ENCODE results near the gene WDFY1.
"Not testable (repeated sequence)": the region's sequence is repeated elsewhere in the genome, so short reads cannot be mapped to it uniquely, and the experiment has no call there.

WDFY1 gene

DNA sequence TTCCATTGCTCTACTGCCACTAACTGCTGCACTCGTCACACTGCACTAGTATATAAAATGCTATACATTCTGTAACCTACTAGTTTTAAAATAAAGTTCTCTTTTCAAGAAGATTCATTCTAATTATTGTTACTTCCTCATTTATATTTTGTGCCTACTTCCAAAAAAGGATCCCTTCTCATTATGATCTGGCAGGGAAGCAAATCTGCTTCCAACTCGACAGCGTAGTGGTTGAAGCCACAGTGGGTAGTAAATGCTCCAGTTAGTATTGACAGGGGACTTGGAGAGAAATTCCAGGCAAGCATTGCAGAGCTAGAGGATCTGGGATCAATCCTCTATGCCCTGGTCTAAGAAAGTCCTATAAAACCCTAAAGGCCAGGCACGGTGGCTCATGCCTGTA is 54.4 kb downstream of the WDFY1 start:
- no peak for DNase-seq

DNA sequence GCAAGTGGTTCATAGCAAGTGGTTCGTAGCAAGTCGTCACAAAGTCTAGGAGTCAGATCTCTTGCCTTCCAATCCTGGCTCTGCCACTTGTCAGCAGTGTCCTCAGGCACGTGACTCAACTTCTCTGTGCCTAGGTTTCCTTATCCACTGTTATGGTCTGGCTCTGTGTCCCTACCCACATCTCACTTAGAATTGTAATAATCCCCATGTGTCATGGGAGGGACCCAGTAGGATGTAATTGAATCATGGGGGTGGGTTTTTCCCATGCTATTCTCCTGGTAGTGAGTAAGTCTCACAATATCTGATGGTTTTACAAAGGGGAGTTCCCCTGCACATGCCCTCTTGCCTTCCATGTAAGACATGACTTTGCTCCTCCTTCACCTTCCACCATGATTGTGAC is 55.9 kb downstream of the WDFY1 start:
- DNase-seq = no peak

- no peak for DNase-seq
These were observed 56.9 kb downstream of the WDFY1 start for GRCh38 chr2:223888251-223888650.

DNA sequence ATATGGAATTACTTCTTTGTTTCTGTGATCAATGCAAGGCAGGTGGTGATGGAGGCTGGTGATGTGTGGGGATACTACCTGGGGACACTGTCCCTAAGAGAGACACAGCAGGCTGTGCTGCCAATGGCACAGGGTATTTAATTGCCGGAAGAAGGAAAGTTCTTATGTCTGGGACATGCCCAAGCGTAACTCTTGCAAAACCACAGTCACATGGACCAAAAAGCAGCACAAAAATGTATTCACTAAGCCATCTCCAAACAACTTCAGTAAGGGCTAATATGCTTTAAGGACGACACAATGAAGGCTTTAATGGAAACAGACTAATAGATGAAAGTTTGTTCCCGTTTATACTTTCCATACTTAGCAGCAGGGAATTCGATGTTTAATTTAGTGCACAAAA is 58.0 kb downstream of the WDFY1 start:
- DNase-seq = no peak

DNA sequence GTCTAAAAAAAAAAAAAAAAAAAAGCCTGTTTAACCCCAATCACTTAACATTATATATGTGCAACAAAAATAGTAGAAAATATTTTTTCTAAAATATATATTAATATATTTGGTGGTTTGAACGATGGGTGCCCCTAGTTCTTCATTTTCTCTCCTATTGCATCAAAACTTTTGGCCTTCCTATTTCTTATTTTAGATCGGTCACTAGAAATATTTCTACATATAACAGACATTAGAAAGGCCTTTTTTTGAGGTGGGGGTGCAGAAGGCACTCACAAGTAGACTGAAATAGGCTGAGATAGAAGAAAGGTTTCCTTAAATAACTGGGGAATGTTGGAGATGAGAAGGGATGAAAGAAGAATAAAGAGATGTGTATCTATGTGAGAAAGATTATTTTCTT is 58.4 kb downstream of the WDFY1 start:
- DNase-seq = no peak

- no peak for DNase-seq
These were observed 60.7 kb downstream of the WDFY1 start for GRCh38 chr2:223884399-223884798.

- no peak for DNase-seq
These were observed 62.4 kb downstream of the WDFY1 start for GRCh38 chr2:223882715-223883114.

DNA sequence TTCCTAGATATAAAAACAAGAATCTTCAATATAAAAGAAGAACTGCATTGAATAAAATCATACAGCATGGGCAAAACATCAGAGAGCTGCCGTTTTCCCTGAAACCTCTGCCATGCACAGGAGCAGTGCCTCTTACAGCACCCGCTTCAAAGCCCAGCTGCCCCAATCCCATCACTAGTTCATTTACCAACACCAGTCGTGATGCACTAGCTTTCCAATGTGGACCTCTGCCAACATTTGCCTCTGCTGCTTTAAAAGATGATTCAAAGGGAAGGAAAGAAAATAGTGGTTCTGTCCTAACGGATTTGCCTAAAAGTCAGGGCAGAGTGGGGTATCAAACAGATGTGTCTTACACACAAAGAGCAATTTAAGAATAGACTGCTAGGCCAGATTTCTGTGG is 64.3 kb downstream of the WDFY1 start:
- no peak for DNase-seq

- DNase-seq = no peak
These were observed 67.3 kb downstream of the WDFY1 start for GRCh38 chr2:223877721-223878410.

GRCh38 chr2:223873672-223874071 is 71.5 kb downstream of the WDFY1 start:
- DNase-seq = no peak

GRCh38 chr2:223872772-223873171 is 72.4 kb downstream of the WDFY1 start:
- not testable (repeated sequence) for DNase-seq

DNA sequence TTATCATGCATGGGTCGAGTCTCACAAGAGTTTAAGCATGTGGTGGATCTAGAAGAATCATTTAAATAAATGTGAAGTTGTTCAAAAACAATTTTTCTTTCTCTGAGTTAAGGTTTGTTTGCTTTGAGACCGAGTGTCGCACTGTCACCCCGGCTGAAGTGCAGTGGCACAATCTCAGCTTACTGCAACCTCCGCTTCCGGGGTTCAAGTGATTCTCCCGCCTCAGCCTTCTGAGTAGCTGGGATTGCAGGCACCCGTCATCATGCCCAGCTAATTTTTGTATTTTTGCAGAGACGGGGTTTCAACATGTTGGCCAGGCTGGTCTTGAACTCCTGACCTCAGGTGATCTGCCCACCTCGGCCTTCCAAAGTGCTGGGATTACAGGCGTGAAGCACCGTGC is 73.5 kb downstream of the WDFY1 start:
- not testable (repeated sequence) for DNase-seq

DNA sequence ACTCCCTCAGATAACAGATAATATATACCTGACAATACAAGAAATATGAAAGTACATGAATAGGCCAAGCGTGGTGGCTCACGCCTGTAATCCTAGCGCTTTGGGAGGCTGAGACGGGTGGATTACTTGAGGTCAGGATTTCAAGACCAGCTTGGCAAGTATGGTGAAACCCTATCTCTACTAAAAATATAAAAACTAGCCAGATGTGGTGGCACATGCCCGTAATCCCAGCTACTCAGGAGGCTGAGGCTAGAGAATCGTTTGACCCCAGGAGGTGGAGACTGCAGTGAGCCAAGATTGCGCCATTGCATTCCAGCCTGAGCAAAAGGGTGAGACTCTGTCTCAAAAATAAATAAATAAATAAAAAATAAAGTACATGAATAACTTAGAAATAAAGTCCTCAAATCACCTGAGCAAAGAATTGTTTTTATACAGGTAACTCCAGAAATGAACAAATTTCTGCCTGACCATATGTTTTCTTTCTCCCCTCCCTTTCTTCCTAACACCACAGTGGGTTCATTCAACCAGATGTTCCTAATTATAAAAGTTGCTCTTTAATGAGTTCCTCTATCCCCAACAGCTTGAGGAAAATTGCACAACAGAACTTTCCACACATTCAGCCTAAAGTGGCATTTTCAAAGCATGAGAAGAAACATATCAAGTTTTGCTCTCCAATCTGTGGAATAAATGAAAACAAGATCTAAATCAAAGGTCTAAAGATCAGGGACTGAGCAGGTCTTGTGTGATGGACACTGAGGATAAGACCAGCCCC is 74.1 kb downstream of the WDFY1 start:
- no peak for DNase-seq

DNA sequence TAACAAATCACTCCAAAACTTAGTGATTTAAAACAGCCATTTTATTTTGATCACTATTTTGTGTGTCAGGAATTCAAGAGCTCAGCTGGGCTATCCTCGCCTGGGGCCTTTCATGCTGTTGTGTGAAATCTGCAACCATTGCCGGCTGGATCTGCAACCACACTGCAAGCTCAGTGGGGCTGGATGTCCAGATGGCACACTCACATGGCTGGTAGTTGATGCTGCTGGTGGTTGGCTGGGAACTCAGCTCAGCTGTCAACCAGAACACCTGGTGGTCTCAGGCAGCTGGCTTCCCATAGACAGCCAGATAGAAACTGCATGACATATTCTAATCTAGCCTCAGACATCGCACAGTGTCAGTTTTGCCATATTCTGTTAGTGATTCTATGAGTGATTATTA is 77.1 kb downstream of the WDFY1 start:
- no peak for DNase-seq

GRCh38 chr2:223865907-223866508 is 79.1 kb downstream of the WDFY1 start:
- DNase-seq = no peak

GRCh38 chr2:223865124-223865523 is 80.0 kb downstream of the WDFY1 start:
- no peak for DNase-seq

GRCh38 chr2:223863491-223863890 is 81.6 kb downstream of the WDFY1 start:
- peak; percentile 3 for DNase-seq

DNA sequence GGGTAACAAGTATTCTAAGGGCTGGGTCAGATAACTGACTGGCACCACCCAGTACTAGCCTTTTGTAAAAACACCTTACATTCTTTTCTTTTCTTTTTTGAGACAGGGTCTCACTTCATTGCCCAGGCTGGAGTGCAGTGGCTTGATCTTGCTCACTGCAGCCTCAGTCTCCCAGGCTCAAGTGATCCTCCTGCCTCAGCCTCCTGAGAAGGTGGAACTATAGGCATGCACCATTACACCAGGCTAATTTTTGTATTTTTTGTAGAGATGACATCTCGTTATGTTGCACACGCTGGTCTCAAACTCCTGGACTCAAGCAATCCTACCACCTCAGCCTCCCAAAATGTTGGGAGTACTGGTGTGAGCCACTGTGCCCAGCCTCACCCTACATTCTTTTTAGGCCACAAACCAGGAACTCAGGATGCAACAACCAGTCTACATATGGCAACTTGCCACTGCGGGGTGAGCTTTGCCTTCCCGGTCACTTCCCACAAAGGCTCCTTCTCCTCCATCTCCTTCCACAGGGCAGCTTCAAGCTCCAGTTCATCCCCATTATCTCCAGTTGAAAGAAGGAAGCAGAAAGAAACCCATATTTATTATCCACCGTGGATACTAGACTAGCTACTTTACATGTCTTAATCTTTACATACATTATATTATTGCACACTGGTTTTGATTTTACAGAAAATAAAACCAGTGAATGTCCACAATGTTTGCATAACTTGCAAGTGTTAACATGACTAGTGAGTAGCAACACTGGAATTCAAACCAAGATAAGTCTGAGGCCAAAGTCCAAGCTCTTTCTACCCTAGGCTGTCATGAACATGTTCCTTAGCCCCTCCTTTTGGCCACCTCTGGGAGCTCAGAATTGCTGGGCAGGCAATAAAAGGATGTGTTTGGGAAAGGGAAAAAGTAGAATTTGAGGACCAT is 84.1 kb downstream of the WDFY1 start:
- DNase-seq = no peak

- no peak for DNase-seq
These were observed 86.1 kb downstream of the WDFY1 start for GRCh38 chr2:223859070-223859469.

DNA sequence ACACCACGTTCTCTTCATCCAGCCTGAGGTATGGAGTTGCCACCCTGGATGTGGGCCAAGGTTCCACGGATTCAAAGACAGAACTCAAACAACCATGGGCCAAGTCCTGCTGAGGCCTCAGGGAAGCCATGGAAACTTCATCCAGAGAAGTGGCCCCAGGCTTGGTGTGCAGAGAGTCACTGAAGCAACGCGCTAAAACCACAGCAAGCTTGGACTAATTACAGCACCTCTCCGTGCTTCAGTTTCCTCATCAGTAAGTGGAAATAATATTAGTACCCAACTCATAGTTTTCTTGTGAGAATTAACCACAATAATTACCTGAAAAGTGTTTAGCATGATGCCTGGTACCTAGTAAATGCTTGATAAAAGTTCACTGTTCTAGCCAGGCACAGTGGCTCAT is 88.6 kb downstream of the WDFY1 start:
- no peak for DNase-seq

DNA sequence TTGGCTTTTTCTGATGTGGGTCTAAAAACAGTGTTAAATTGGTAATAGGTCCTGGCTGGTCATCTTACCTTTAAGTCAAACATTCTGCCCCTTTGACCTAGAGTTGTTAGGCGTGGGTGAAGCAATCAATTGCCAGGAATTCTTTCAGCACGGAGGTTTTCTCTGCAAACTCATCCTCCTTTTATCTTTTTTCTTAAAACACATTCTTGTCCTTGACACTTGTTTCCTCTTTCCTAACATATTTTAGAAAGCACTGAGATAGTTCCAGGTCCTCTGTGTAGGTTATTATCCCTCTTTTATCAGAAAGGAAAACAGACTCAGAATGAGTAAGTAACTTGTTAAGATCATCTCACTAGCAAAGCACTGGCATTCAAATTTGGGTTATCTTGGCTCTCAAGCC is 89.1 kb downstream of the WDFY1 start:
- DNase-seq = no peak

DNA sequence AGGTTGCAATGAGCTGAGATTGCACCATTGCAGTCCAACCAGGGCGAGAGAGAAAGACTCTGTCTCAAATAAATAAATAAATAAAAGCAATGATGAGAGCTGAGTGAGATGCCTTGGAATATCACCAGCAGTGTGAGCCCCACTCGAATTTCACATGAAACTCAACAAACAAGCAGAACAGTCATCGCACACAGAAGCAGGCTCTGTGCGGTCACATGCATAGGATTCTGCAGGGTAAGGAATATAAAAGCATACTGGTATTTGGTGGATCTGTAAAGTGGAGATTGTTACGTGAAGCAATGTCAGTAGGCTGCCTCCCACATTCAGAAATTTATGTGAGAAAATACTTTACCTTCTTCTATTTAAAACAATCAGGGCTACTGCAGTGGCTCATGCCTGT is 89.7 kb downstream of the WDFY1 start:
- no peak for DNase-seq

- no peak for DNase-seq
These were observed 90.4 kb downstream of the WDFY1 start for GRCh38 chr2:223854741-223855140.

All from COR-L47 (cell line).